WTC11 (cell line): ENCODE data around the gene FNDC3A. TPM values are rescaled to one million over a fixed set of nuclear protein-coding genes. Genes with fewer than 3 reads are reported as not detected.

Source experiments
- ATAC-seq: fragments of 200-7000 bp; cut with Tn5 transposase; 2 replicates; pipeline ENCODE4 v1.10.0; 2021; ENCODE audit warnings: mild to moderate bottlenecking, moderate library complexity
- CTCF ChIA-PET: fragments of 300-600 bp; sonication (Branson Sonifier 250); formaldehyde crosslinking; loops from one replicate; lab custom pipeline; 2021; ENCODE audit warnings: antibody characterized with exemption; lab: Charles Lee
- POLR2A ChIA-PET: fragments of 350-600 bp; sonication (Branson Sonifier 250); formaldehyde crosslinking; loops from one replicate; lab custom pipeline; 2021; ENCODE audit warnings: antibody characterized with exemption; lab: Charles Lee
- DNase-seq: peaks from one replicate; pipeline ENCODE4 v3.0.0; 2021; ENCODE audit warnings: low spot score
- H3K27ac Mint-ChIP-seq: 2 replicates; pipeline ENCODE4 v1.8.0; 2021; ENCODE audit warnings: mixed read lengths
- H3K27me3 Mint-ChIP-seq: 2 replicates; pipeline ENCODE4 v1.8.0; 2021; ENCODE audit warnings: low read depth, mild to moderate bottlenecking, moderate library complexity, mixed read lengths
- H3K36me3 Mint-ChIP-seq: 2 replicates; pipeline ENCODE4 v1.8.0; 2021; ENCODE audit warnings: mixed read lengths
- H3K4me1 Mint-ChIP-seq: 2 replicates; pipeline ENCODE4 v1.8.0; 2022; ENCODE audit warnings: mixed read lengths
- H3K4me3 Mint-ChIP-seq: 2 replicates; pipeline ENCODE4 v1.8.0; 2021; ENCODE audit warnings: mild to moderate bottlenecking, moderate library complexity, mixed read lengths
- H3K9me3 Mint-ChIP-seq: 2 replicates; pipeline ENCODE4 v1.8.0; 2021; ENCODE audit warnings: mixed read lengths
- ATF1 ChIP-seq: sonication (generic); formaldehyde crosslinking; IDR thresholded peaks from 2 replicates; pipeline ENCODE4 v1.8.1; 2023; ENCODE audit warnings: mild to moderate bottlenecking, moderate library complexity, missing genetic modification reagents
- ATF2 ChIP-seq: sonication (generic); formaldehyde crosslinking; IDR thresholded peaks from 2 replicates; pipeline ENCODE4 v1.8.1; 2022; ENCODE audit warnings: low read depth, missing genetic modification reagents, borderline replicate concordance
- ATF3 ChIP-seq: sonication (generic); formaldehyde crosslinking; conservative IDR thresholded peaks from 2 replicates; pipeline ENCODE4 v1.8.1; 2022; ENCODE audit warnings: mild to moderate bottlenecking, missing genetic modification reagents
- CDX4 ChIP-seq: fragments of 250-450 bp; sonication (Bioruptor Pico); IDR thresholded peaks from 2 replicates; pipeline ENCODE4 v1.9.0; 2021; ENCODE audit warnings: moderate library complexity, mild to moderate bottlenecking, inconsistent platforms, borderline replicate concordance
- CTCF ChIP-seq: fragments of 200-600 bp; IDR thresholded peaks from 2 replicates; pipeline ENCODE4 v1.8.0; 2022; ENCODE audit warnings: antibody characterized with exemption
- E2F1 ChIP-seq: sonication (generic); formaldehyde crosslinking; IDR thresholded peaks from 2 replicates; pipeline ENCODE4 v1.8.0; 2022; ENCODE audit warnings: mild to moderate bottlenecking, missing genetic modification reagents
- E2F5 ChIP-seq: sonication (generic); formaldehyde crosslinking; IDR thresholded peaks from 2 replicates; pipeline ENCODE4 v1.8.1; 2022; ENCODE audit warnings: mild to moderate bottlenecking, moderate library complexity, missing genetic modification reagents
- FOXJ3 ChIP-seq: sonication (generic); formaldehyde crosslinking; IDR thresholded peaks from 2 replicates; pipeline ENCODE4 v1.9.0; 2021; ENCODE audit warnings: missing genetic modification reagents, mild to moderate bottlenecking, borderline replicate concordance
- FOXP1 ChIP-seq: sonication (generic); formaldehyde crosslinking; IDR thresholded peaks from 2 replicates; pipeline ENCODE4 v1.8.0; 2022; ENCODE audit warnings: missing genetic modification reagents, mild to moderate bottlenecking, moderate library complexity, borderline replicate concordance
- HMGXB4 ChIP-seq: sonication (generic); formaldehyde crosslinking; IDR thresholded peaks from 2 replicates; pipeline ENCODE4 v1.8.1; 2023; ENCODE audit warnings: mild to moderate bottlenecking, moderate library complexity, missing genetic modification reagents
- IRF2 ChIP-seq: sonication (generic); formaldehyde crosslinking; IDR thresholded peaks from 2 replicates; pipeline ENCODE4 v1.8.0; 2022; ENCODE audit warnings: low read depth, missing genetic modification reagents, borderline replicate concordance
- NFE2L1 ChIP-seq: sonication (generic); formaldehyde crosslinking; IDR thresholded peaks from 2 replicates; pipeline ENCODE4 v1.8.1; 2023; ENCODE audit warnings: missing genetic modification reagents
- NFYB ChIP-seq: sonication (generic); formaldehyde crosslinking; conservative IDR thresholded peaks from 2 replicates; pipeline ENCODE4 v1.8.0; 2022; ENCODE audit warnings: low read depth, missing genetic modification reagents
- NR2C2 ChIP-seq: sonication (generic); formaldehyde crosslinking; IDR thresholded peaks from 2 replicates; pipeline ENCODE4 v1.8.0; 2022; ENCODE audit warnings: mild to moderate bottlenecking, missing genetic modification reagents
- SMAD3 ChIP-seq: sonication (generic); formaldehyde crosslinking; IDR thresholded peaks from 2 replicates; pipeline ENCODE4 v1.8.0; 2022; ENCODE audit warnings: missing genetic modification reagents, mild to moderate bottlenecking, borderline replicate concordance
- SOX15 ChIP-seq: fragments of 250-450 bp; sonication (Bioruptor Pico); IDR thresholded peaks from 2 replicates; pipeline ENCODE4 v1.9.0; 2021; ENCODE audit warnings: mild to moderate bottlenecking
- SP1 ChIP-seq: sonication (generic); formaldehyde crosslinking; conservative IDR thresholded peaks from 2 replicates; pipeline ENCODE4 v1.8.1; 2022; ENCODE audit warnings: missing genetic modification reagents
- ZNF138 ChIP-seq: sonication (generic); formaldehyde crosslinking; conservative IDR thresholded peaks from 2 replicates; pipeline ENCODE4 v1.8.1; 2022; ENCODE audit warnings: mild to moderate bottlenecking, moderate library complexity, missing genetic modification reagents
- ZNF219 ChIP-seq: sonication (generic); formaldehyde crosslinking; IDR thresholded peaks from 2 replicates; pipeline ENCODE4 v1.8.0; 2023; ENCODE audit warnings: missing genetic modification reagents, mild to moderate bottlenecking, borderline replicate concordance
- ZNF396 ChIP-seq: fragments of 250-450 bp; sonication (Bioruptor Pico); IDR thresholded peaks from 2 replicates; pipeline ENCODE4 v1.8.0; 2021; ENCODE audit warnings: mild to moderate bottlenecking, moderate library complexity, borderline replicate concordance
- ZNF512 ChIP-seq: sonication (generic); formaldehyde crosslinking; IDR thresholded peaks from 2 replicates; pipeline ENCODE4 v1.8.1; 2022; ENCODE audit warnings: missing genetic modification reagents, borderline replicate concordance
- total RNA-seq: library from RNA; stranded (reverse); gene quantifications from 3 replicates; pipeline ENCODE4 v1.2.3, GENCODE V29; 2021

The FNDC3A gene
- total RNA-seq, 1 experiment from 2014 or later, result 24.8 TPM

- Mint-ChIP-seq H3K36me3 (peaks cover 15% of the 10 kb centered on the region), H3K27me3 (no peaks in the 10 kb centered on the region), H3K4me3 (no peak overlapping the region), H3K27ac (no peak overlapping the region), H3K9me3 (peaks cover 12% of the 10 kb centered on the region), H3K4me1 (peaks cover 16% of the 10 kb centered on the region)
- DNase-seq, result no peak
- CTCF ChIA-PET, result no interaction called here
- no peak for ATAC-seq
- POLR2A ChIA-PET, result no interaction called here
- TF ChIP-seq CDX4 (CRISPR knock-in tag), result no peak
- TF ChIP-seq E2F1 (CRISPR knock-in tag), result no peak
- TF ChIP-seq FOXJ3 (CRISPR knock-in tag), result no peak
- no peak for TF ChIP-seq FOXP1 (CRISPR knock-in tag)
- TF ChIP-seq CTCF, result no peak
- TF ChIP-seq NFYB (CRISPR knock-in tag), result no peak
- no peak for TF ChIP-seq ZNF138
- no peak for TF ChIP-seq SOX15 (CRISPR knock-in tag)
- no peak for TF ChIP-seq ATF1 (CRISPR knock-in tag)
- TF ChIP-seq SP1, result no peak
- no peak for TF ChIP-seq SMAD3
- TF ChIP-seq ZNF396 (CRISPR knock-in tag), result no peak
These were observed 10.0 kb downstream of the FNDC3A start for GRCh38 chr13:48985756-48986155.

- ChIA-PET POLR2A (no interaction called here), CTCF (no interaction called here)
- Mint-ChIP-seq H3K27me3 (no peaks in the 10 kb centered on the region), H3K27ac (no peak overlapping the region), H3K9me3 (peaks cover 19% of the 10 kb centered on the region), H3K4me3 (no peak overlapping the region), H3K4me1 (no peaks in the 10 kb centered on the region), H3K36me3 (peaks cover 26% of the 10 kb centered on the region)
- ATAC-seq (no peak), DNase-seq (no peak)
- TF ChIP-seq HMGXB4 (CRISPR knock-in tag) (no peak), NFE2L1 (no peak), ZNF512 (CRISPR knock-in tag) (no peak), NR2C2 (CRISPR knock-in tag) (no peak), ZNF219 (no peak), E2F5 (CRISPR knock-in tag) (no peak), IRF2 (no peak), ATF2 (CRISPR knock-in tag) (no peak), ATF3 (CRISPR knock-in tag) (no peak)
These were observed 15.2 kb downstream of the FNDC3A start for GRCh38 chr13:48990900-48991299.
